Fibroblast of the aortic adventitia (primary cell): ENCODE data around the gene PDZD8. TPM values are rescaled to one million over a fixed set of nuclear protein-coding genes. Genes with fewer than 3 reads are reported as not detected.

Experiments used
- DNase-seq: peaks from one replicate; pipeline ENCODE4 v3.0.0-alpha.2; 2010; ENCODE audit warnings: low read depth
- H3K4me3 ChIP-seq: 2 replicates; pipeline ENCODE4 v1.5.1; 2011; ENCODE audit warnings: low read depth, mild to moderate bottlenecking, control low read depth, low read length, moderate library complexity
- total RNA-seq: library from RNA; depleted of rRNA; stranded (reverse); fragments of >200 nt; gene quantifications from 2 replicates; pipeline ENCODE4 v1.2.3, GENCODE V29; 2012; ENCODE audit warnings: low replicate concordance
- TF ChIP-seq, protein P1 (sequence below): IDR thresholded peaks from 2 replicates; pipeline ENCODE4 v1.5.1; 2011; ENCODE audit warnings: mild to moderate bottlenecking, low read length, control low read depth, inconsistent platforms; ENCODE audit not compliant: insufficient read depth

Gene PDZD8
- total RNA-seq, 1 donor, result 42.2 TPM

DNA sequence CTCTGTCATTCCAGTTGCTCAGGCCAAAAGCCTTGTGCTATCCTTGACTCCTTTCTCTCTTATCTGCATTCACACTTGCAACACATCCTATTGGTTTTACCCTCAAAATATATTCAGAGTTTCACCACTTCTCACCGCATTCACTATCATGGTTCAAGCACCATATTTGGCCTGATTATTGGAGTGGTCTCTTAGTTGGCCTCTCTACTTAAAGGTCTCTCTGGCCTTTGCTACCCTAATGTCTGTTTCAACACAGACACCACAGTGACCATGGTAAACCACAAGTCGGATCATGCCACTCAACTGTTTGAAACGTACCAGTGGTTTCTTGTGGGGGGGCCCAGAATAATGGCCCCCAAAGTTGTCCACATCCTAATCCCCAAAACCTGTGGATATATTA lies 15.2 kb upstream of the PDZD8 start:
- DNase-seq, result no peak
- TF ChIP-seq, protein P1, sequence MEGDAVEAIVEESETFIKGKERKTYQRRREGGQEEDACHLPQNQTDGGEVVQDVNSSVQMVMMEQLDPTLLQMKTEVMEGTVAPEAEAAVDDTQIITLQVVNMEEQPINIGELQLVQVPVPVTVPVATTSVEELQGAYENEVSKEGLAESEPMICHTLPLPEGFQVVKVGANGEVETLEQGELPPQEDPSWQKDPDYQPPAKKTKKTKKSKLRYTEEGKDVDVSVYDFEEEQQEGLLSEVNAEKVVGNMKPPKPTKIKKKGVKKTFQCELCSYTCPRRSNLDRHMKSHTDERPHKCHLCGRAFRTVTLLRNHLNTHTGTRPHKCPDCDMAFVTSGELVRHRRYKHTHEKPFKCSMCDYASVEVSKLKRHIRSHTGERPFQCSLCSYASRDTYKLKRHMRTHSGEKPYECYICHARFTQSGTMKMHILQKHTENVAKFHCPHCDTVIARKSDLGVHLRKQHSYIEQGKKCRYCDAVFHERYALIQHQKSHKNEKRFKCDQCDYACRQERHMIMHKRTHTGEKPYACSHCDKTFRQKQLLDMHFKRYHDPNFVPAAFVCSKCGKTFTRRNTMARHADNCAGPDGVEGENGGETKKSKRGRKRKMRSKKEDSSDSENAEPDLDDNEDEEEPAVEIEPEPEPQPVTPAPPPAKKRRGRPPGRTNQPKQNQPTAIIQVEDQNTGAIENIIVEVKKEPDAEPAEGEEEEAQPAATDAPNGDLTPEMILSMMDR, result no peak

DNA sequence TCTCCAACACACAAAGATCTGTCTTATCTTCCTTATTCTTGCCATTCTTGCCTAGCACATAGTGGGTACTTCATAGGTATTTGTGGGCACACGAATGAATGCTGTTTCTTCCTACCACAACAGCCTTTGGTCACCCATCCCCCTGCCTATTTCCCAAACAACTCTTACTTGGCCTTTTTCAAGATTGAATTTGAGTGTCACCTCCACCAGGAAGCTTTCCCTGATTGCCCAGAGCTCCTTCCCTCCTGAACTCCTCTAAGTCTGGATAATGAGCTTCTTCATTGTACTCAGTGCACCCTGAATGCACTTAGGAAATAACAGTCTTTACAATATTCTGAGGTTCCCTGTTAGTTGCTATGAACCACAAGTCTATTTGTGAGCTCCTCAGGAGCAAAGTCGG lies 11.6 kb upstream of the PDZD8 start:
- TF ChIP-seq, protein P1, result no peak
- no peak for DNase-seq

More for the DNA sequence above, 15.2 kb upstream of the PDZD8 start:
- no peak overlapping the region for H3K4me3 ChIP-seq

DNA sequence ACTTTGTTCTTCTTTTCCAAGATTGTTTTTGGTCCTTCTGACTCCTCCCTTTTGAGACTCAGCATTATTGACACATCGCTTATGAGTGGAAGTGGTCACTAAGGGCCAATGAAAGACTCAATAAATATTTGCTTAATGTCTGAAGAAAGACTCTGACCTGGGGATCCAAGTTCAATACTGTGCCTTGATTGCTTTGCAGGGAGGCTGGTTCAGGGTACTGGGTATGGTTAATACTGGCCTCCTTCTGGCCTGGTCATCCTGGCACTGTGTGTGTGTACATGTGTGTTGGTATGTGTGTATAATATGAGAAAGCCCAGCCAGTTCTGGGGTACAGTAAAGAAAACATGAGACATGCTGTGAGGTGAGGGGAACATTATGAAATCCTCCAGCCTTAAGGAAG lies 7.6 kb upstream of the PDZD8 start:
- no peak overlapping the region for H3K4me3 ChIP-seq
- DNase-seq, result no peak
- TF ChIP-seq, protein P1, result no peak

More for the DNA sequence above, 11.6 kb upstream of the PDZD8 start:
- no peak overlapping the region for H3K4me3 ChIP-seq

DNA sequence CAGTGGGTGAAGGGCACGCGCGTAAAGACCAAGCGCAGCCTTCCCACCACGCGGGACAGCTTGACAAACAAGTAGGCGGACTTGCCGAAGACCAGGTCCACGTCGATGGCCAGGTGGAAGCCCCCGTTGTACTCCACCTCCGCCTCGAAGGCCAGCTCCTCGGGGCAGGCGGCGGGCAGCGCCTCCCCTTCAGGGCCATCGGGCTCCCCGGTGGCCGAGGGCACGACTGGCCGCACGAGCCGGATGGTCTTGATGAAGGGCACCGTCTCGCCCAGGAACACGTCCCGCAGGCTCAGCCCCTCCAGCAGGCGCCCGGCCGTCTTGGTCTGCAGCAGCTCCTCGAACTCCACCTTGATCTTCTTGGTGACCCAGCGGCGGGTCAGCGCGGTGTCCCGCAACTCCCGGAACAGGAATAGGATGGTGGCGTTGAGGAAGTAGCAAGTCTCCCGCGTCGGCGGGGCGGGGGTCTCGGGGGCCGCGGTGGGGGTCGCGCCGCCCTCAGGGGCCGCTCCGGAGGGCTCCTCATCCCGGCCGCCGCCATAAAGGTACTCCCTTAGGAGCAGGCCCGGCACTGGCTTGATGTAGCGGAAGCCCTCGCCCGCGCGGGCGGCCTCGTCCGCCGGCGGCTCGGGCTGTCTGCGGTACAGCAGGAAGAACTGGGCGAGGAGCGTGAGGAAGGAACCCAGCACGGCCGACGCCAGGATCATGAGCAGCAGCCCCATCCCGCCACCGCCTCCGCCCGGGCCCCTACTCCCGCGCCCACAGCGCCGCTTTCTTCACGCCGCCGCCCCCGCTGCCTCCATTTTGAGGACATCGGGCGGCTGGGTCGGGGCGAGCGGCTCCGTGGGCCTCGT lies 507 bp downstream of the PDZD8 start:
- DNase-seq, result peak; percentile 45
- peak overlapping the region; percentile 89 for H3K4me3 ChIP-seq
- TF ChIP-seq, protein P1, result no peak

DNA sequence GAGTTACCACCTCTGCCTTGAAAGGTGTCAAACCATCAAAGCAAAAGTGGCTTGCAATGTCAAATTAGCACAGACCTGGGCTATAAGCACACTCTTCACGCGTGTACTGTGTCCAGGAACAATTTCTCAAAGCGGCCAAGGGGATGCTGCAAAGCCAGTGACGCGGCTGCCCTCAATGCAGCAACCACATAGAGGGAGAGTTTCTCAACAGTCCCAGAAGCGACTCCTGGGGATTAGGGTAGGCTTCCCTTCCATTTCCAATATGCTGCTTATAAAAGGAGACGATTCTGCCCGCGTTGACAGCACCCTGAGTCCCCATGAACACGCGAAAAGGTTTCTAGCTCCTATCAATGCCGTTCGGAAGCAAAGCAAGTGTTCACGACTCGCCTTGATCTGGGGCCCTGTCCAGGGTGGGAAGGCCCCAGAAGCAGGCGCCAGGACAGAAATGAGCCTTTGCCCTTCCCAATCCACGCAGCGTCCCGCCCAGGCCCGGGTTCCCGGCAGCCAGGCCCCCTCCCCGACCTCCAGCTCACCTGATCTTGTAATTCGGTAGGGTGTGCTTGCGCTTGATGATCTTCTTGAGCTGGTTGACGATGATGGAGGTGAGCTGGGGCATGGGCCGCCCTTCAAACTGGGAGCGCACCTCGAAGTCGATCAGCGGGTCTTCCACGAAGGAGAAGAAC lies 1.3 kb downstream of the PDZD8 start:
- TF ChIP-seq, protein P1, result no peak
- peak overlapping the region; percentile 89 for H3K4me3 ChIP-seq
- peak; percentile 58 for DNase-seq

DNA sequence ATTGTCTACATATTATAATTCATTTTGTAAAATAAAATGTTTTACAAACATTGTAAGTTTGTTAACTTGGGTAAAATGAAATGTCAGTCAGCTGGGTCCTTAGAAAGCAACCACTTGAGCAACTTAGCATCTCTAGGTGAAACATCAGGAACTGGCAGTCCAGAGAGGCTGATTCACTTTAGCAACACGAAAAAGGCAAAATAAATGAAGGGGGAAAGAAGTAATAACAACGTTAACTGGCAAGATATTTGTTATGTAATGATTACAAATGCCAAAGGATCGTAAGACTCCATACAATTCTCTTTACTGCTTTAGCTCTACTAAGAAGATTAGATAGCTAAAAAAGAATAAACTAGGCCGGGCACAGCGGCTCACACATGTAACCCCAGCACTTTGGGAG lies 5.0 kb downstream of the PDZD8 start:
- H3K4me3 ChIP-seq, result no peak overlapping the region
- peak; percentile 76 for DNase-seq
- TF ChIP-seq, protein P1, result no peak
